Measurements from ENCODE around the gene KIFC3. TPM values are rescaled to one million over a fixed set of nuclear protein-coding genes. Genes with fewer than 3 reads are reported as not detected.

The KIFC3 gene
- total RNA-seq, 5 donors from 2014 or later (not counting 1 experiment from before 2014, with no cell fraction given) = 0.78 to 4.1 (median 2.7) TPM

DNA sequence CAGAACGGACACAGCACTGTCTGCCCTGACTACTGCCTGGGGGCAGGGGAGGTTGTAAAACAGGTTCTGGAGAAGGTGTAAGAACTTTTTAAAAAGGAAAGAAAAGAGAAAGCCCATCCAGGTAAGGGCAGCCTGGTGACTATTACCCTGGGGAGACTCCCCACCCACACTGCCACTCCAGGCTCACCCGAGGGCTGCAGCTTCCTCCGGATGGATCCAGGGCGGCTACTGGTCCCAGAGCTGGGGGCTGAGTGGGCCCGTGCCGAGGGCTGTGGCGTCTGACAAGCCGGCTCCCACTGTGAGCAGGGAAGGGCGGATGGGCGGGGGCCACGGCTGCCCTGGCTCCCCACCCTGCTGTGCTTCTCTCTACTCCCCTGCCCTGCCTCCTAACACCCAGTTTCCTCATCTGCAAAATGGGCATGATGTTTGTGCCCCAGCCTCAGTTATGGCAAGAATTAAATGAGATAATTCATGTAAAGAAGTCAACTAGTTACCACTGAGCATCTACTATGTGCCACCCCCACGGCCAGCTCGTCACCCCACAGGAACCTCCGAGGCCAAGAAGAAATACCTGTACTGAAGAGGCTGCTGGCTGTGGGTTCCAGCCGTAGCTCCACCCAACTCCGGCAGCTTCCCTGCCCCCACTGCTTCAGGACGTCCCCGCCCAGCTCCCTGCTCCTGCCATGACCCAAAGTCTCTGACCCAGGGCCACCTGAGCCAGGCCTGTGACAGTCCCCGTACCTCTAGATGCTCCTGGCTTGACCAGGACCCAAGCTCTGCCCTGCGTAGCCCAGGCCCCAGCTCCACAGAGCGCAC is 42.5 kb downstream of the KIFC3 start:
- Histone ChIP-seq H3K9me3 (no peaks in the 10 kb centered on the region), H3K4me1 (ENCODE audit: control insufficient read depth in 1 of 2, extremely low read depth in 1 of 2, insufficient read depth in 2 of 2, low read length in 2 of 2) (peaks cover 0 to 26% of the 10 kb centered on the region in 2 experiments), H3K27me3 (replicated peaks in 1 of 2; ENCODE audit: control insufficient read depth in 2 of 2, extremely low read depth in 1 of 2, insufficient read depth in 2 of 2, low read length in 1 of 2) (no peaks in the 10 kb centered on the region), H3K36me3 (ENCODE audit: control insufficient read depth in 2 of 2, extremely low read depth in 1 of 2, insufficient read depth in 1 of 2, low read length in 1 of 2) (peaks cover 4% of the 10 kb centered on the region in 2 donors), H3K27ac (ENCODE audit: low read length) (no peak overlapping the region), H3K4me3 (ENCODE audit: control insufficient read depth in 1 of 2, extremely low read depth in 1 of 2, low read length in 1 of 2) (no peak overlapping the region)
- Mint-ChIP-seq H3K4me3 (no peak overlapping the region), H3K27me3 (no peaks in the 10 kb centered on the region), H3K4me1 (peaks cover 0 to 2% (median 0%) of the 10 kb centered on the region in 3 donors), H3K9me3 (no peaks in the 10 kb centered on the region), H3K27ac (no peak overlapping the region), H3K36me3 (peaks cover 5% of the 10 kb centered on the region)
- ChIA-PET POLR2A (no interaction called here), CTCF (interaction anchor here in 1 of 2 donors (0.7 to 0.8 kb wide), 2 partner anchors 47 to 151 kb away, joined by 5 to 6 read pairs; no protein-coding TSS in a partner anchor)
- DNase-seq (no peak), ATAC-seq (replicated peaks in 1 of 4) (no peak)
- 91% methylated on average over 14 of the region's 21 CpGs for WGBS (ENCODE audit: insufficient coverage)

DNA sequence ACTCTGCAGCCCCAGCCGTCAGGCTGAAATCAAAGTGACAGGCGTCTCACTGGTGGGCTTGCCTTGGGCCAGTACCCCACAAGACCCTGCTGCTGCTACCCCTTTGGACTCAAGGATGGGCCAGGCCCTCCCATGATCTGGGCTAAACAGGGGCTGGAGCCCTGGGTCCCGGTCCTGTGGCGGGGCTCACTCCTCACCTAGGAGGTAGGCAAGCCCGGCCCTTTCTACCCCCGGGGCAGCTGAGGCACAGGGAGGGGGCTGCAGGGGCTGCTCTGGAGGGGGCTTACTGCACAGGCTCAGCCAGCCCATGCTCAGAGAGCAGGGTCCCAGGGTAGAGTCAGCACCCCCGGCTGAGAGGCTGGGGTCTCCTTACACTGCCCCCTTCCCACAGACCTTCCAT is 43.2 kb downstream of the KIFC3 start:
- no peaks in the 10 kb centered on the region for H3K9me3 Mint-ChIP-seq
- Histone ChIP-seq H3K27ac (ENCODE audit: low read length) (no peak overlapping the region), H3K36me3 (ENCODE audit: control insufficient read depth in 2 of 2, extremely low read depth in 1 of 2, insufficient read depth in 1 of 2, low read length in 1 of 2) (peaks cover 4 to 6% of the 10 kb centered on the region in 2 donors), H3K27me3 (replicated peaks in 1 of 2; ENCODE audit: control insufficient read depth in 2 of 2, extremely low read depth in 1 of 2, insufficient read depth in 2 of 2, low read length in 1 of 2) (no peaks in the 10 kb centered on the region), H3K4me3 (ENCODE audit: control insufficient read depth in 1 of 2, extremely low read depth in 1 of 2, low read length in 1 of 2) (no peak overlapping the region), H3K4me1 (ENCODE audit: control insufficient read depth in 1 of 2, extremely low read depth in 1 of 2, insufficient read depth in 2 of 2, low read length in 2 of 2) (peaks cover 0 to 26% of the 10 kb centered on the region in 2 experiments), H3K9me3 (no peaks in the 10 kb centered on the region)
- no peak for ATAC-seq (replicated peaks in 1 of 4)
- H3K4me3 Mint-ChIP-seq = no peak overlapping the region
- 89% methylated on average over 6 of the region's 7 CpGs for WGBS (ENCODE audit: insufficient coverage)
- H3K27me3 Mint-ChIP-seq = no peaks in the 10 kb centered on the region
- ChIA-PET CTCF (no interaction called here), POLR2A (no interaction called here)
- H3K36me3 Mint-ChIP-seq = peaks cover 9% of the 10 kb centered on the region
- H3K27ac Mint-ChIP-seq = no peak overlapping the region
- no peak for DNase-seq
- H3K4me1 Mint-ChIP-seq = peaks cover 0 to 2% (median 0%) of the 10 kb centered on the region in 3 donors

DNA sequence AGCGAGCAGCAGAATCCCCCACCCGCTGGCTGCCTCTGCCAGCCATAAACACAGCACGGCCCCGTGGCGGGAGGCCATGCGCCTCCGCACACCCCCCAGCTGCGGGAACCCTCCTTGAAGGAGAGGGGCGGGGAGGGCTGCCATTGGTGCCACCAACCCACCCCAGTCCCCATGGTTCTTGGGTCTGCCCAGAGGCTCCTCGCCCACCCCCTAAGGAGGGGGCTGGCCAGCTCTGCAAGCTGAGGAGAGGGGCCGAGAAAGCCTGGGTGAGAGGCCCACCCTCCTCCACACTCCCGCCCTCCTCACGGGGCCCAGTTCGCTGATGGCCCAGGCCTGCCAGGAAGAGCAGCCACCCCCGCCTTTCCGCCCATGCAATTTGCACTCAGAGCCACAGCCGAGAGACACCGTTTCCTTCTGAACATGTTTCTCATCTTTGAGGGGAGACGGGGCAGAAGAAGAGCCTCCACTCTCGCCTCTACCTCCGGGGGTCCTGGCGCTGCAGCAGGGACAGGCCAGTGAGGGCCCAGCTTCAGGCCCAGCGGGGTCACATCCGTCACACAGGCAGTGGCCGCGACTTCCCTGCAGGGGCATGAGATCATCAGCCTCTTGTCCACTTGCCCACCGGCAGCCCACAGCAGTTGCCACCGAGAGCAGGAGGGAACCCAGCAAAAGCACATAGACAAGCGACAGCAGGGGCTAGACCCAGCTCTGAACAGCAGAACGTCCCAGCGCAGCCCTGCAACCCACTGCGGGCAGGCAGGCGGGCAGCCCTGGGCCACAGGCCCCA is 43.8 kb downstream of the KIFC3 start:
- H3K4me3 Mint-ChIP-seq = no peak overlapping the region
- H3K4me1 ChIP-seq (ENCODE audit: control insufficient read depth in 1 of 2, extremely low read depth in 1 of 2, insufficient read depth in 2 of 2, low read length in 2 of 2) = peaks cover 0 to 26% of the 10 kb centered on the region in 2 experiments
- H3K27ac ChIP-seq (ENCODE audit: low read length) = no peak overlapping the region
- peaks cover 0 to 2% (median 0%) of the 10 kb centered on the region in 3 donors for H3K4me1 Mint-ChIP-seq
- ATAC-seq (replicated peaks in 1 of 4) = no peak
- H3K36me3 ChIP-seq (ENCODE audit: control insufficient read depth in 2 of 2, extremely low read depth in 1 of 2, insufficient read depth in 1 of 2, low read length in 1 of 2) = peaks cover 7 to 11% of the 10 kb centered on the region in 2 donors
- H3K9me3 Mint-ChIP-seq = no peaks in the 10 kb centered on the region
- 75% methylated on average over 24 of the region's 33 CpGs for WGBS (ENCODE audit: insufficient coverage)
- no peaks in the 10 kb centered on the region for H3K9me3 ChIP-seq
- H3K27me3 ChIP-seq (replicated peaks in 1 of 2; ENCODE audit: control insufficient read depth in 2 of 2, extremely low read depth in 1 of 2, insufficient read depth in 2 of 2, low read length in 1 of 2) = no peaks in the 10 kb centered on the region
- no peak overlapping the region for H3K27ac Mint-ChIP-seq
- POLR2A ChIA-PET = interaction anchor here in 1 of 2 donors (0.6 kb wide), 1 partner anchor 13 kb away, joined by 3 read pairs; no protein-coding TSS in a partner anchor
- no peak for DNase-seq
- H3K4me3 ChIP-seq (ENCODE audit: control insufficient read depth in 1 of 2, extremely low read depth in 1 of 2, low read length in 1 of 2) = no peak overlapping the region
- CTCF ChIA-PET = no interaction called here
- peaks cover 10% of the 10 kb centered on the region for H3K36me3 Mint-ChIP-seq
- H3K27me3 Mint-ChIP-seq = no peaks in the 10 kb centered on the region

DNA sequence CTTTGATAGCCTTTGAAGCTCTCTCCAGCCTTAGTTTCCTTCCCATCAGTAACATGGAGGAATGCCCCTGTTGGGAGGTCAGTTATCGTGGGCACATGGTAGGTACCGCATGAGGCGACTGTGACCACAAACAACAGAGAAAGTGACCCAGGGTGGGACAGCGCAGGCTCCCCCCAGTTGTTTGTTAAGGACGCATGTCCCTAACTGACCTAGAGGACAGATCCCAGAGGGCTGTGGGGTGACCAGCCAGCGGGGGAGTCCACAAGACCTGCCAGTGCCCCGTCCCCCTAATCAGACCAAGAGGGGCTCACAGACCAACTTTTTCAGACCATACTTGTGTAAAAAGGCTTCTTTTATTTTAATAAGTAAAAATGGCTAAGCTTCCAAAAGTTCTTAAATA is 44.4 kb downstream of the KIFC3 start:
- H3K4me1 ChIP-seq (ENCODE audit: control insufficient read depth in 1 of 2, extremely low read depth in 1 of 2, insufficient read depth in 2 of 2, low read length in 2 of 2) = peaks cover 0 to 26% of the 10 kb centered on the region in 2 experiments
- peaks cover 9 to 17% of the 10 kb centered on the region in 2 donors for H3K36me3 ChIP-seq (ENCODE audit: control insufficient read depth in 2 of 2, extremely low read depth in 1 of 2, insufficient read depth in 1 of 2, low read length in 1 of 2)
- H3K27ac ChIP-seq (ENCODE audit: low read length) = no peak overlapping the region
- H3K4me1 Mint-ChIP-seq = peaks cover 0 to 2% (median 0%) of the 10 kb centered on the region in 3 donors
- H3K27me3 Mint-ChIP-seq = no peaks in the 10 kb centered on the region
- DNase-seq (no peak), ATAC-seq (replicated peaks in 1 of 4) (no peak)
- H3K27ac Mint-ChIP-seq = no peak overlapping the region
- no peaks in the 10 kb centered on the region for H3K27me3 ChIP-seq (replicated peaks in 1 of 2; ENCODE audit: control insufficient read depth in 2 of 2, extremely low read depth in 1 of 2, insufficient read depth in 2 of 2, low read length in 1 of 2)
- H3K4me3 ChIP-seq (ENCODE audit: control insufficient read depth in 1 of 2, extremely low read depth in 1 of 2, low read length in 1 of 2) = no peak overlapping the region
- H3K9me3 Mint-ChIP-seq = no peaks in the 10 kb centered on the region
- H3K4me3 Mint-ChIP-seq = no peak overlapping the region
- ChIA-PET POLR2A (interaction anchor here in 1 of 2 donors (0.6 kb wide), 1 partner anchor 12 kb away, joined by 3 read pairs; no protein-coding TSS in a partner anchor), CTCF (no interaction called here)
- peaks cover 10% of the 10 kb centered on the region for H3K36me3 Mint-ChIP-seq
- no peaks in the 10 kb centered on the region for H3K9me3 ChIP-seq
- 96% methylated on average over 5 of the region's 7 CpGs for WGBS (ENCODE audit: insufficient coverage)

DNA sequence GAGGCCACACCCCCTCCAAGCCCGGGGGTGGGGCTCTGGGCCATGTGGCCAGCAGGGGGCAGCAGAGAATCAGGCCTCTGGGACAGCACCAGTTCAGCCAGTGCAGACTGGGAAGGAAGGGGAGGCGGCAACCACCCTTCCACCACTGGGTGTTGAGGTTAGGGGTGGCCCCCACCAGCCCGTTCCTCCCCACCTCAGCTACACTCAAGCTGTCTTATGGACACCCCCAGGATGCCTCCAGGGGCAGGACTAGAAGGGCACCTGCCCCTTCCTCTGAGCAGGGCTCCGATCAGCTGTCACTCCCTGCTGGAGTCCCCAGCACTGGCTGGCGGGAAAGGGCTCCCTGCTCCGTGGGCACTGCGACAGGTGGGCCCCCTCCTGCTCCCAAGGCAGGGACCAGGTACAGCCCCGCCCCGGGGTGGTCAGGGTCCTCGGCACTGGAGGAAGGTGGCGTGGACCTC is 44.9 kb downstream of the KIFC3 start:
- CTCF ChIA-PET = interaction anchor here in 1 of 2 donors (1.3 kb wide), 1 partner anchor 21 kb away, joined by 9 read pairs; no protein-coding TSS in a partner anchor
- Mint-ChIP-seq H3K27me3 (no peaks in the 10 kb centered on the region), H3K27ac (no peak overlapping the region), H3K4me3 (no peak overlapping the region), H3K4me1 (peaks cover 0 to 2% (median 0%) of the 10 kb centered on the region in 3 donors), H3K9me3 (no peaks in the 10 kb centered on the region), H3K36me3 (peaks cover 10% of the 10 kb centered on the region)
- Histone ChIP-seq H3K4me3 (ENCODE audit: control insufficient read depth in 1 of 2, extremely low read depth in 1 of 2, low read length in 1 of 2) (no peak overlapping the region), H3K9me3 (no peaks in the 10 kb centered on the region), H3K4me1 (ENCODE audit: control insufficient read depth in 1 of 2, extremely low read depth in 1 of 2, insufficient read depth in 2 of 2, low read length in 2 of 2) (peaks cover 0 to 27% of the 10 kb centered on the region in 2 experiments), H3K27me3 (replicated peaks in 1 of 2; ENCODE audit: control insufficient read depth in 2 of 2, extremely low read depth in 1 of 2, insufficient read depth in 2 of 2, low read length in 1 of 2) (no peaks in the 10 kb centered on the region), H3K36me3 (ENCODE audit: control insufficient read depth in 2 of 2, extremely low read depth in 1 of 2, insufficient read depth in 1 of 2, low read length in 1 of 2) (peaks cover 9 to 19% of the 10 kb centered on the region in 2 donors), H3K27ac (ENCODE audit: low read length) (no peak overlapping the region)
- DNase-seq (peak; percentile 60 to 90 (median 81)), ATAC-seq (replicated peaks in 1 of 4) (peak; percentile 88 to 98 (median 92))
- WGBS (ENCODE audit: insufficient coverage) = 88% methylated on average over 6 of the region's 11 CpGs
- POLR2A ChIA-PET = no interaction called here

Data from T-cell (primary cell).